Neural cell (in vitro differentiated cells): ENCODE results near the gene DOP1A. TPM values are rescaled to one million over a fixed set of nuclear protein-coding genes. Genes with fewer than 3 reads are reported as not detected.

Source experiments
- H2AFZ ChIP-seq: fragments of 200-600, 300-800 bp; sonication (generic), shearing (Covaris generic); 2 replicates; pipeline ENCODE4 v1.6.0; 2014; ENCODE audit warnings: low read depth, mild to moderate bottlenecking, antibody characterized with exemption, low read length, moderate library complexity
- H3F3A ChIP-seq: fragments of 200-600 bp; shearing (Covaris generic); 2 replicates; pipeline ENCODE4 v1.6.1; 2016; ENCODE audit warnings: mild to moderate bottlenecking, moderate library complexity, mixed read lengths, antibody characterized with exemption, low read length; ENCODE audit not compliant: insufficient read depth, poor library complexity, severe bottlenecking
- H3K27ac ChIP-seq: fragments of 200-600, 300-800 bp; sonication (generic), shearing (Covaris generic); 2 replicates; pipeline ENCODE4 v1.5.1; 2014; ENCODE audit warnings: mild to moderate bottlenecking, low read length, moderate library complexity
- H3K27me3 ChIP-seq: fragments of 300-800, 200-600 bp; sonication (generic), shearing (Covaris generic); 2 replicates; pipeline ENCODE4 v1.6.0; 2014; ENCODE audit warnings: mild to moderate bottlenecking, low read depth, low read length, moderate library complexity; ENCODE audit not compliant: insufficient read depth
- H3K36me3 ChIP-seq: fragments of 300-800, 200-600 bp; sonication (generic), shearing (Covaris generic); 2 replicates; pipeline ENCODE4 v1.5.1; 2014; ENCODE audit warnings: mild to moderate bottlenecking, antibody characterized with exemption, low read length, moderate library complexity; ENCODE audit not compliant: insufficient read depth
- H3K4me2 ChIP-seq: fragments of 300-800, 200-600 bp; sonication (generic), shearing (Covaris generic); 2 replicates; pipeline ENCODE4 v1.6.0; 2014; ENCODE audit warnings: mild to moderate bottlenecking, low read length
- H3K4me3 ChIP-seq: fragments of 300-800, 200-600 bp; sonication (generic), shearing (Covaris generic); 2 replicates; pipeline ENCODE4 v1.5.1; 2014; ENCODE audit warnings: mild to moderate bottlenecking, low read length, moderate library complexity
- H3K79me2 ChIP-seq: fragments of 200-600 bp; shearing (Covaris generic); replicated peaks from 2 replicates; pipeline ENCODE4 v1.6.0; 2014; ENCODE audit warnings: mild to moderate bottlenecking, low read length, moderate library complexity; ENCODE audit not compliant: insufficient read depth
- H3K9ac ChIP-seq: fragments of 300-800, 200-600 bp; sonication (generic), shearing (Covaris generic); 2 replicates; pipeline ENCODE4 v1.6.1; 2016; ENCODE audit warnings: mild to moderate bottlenecking, low read length, mixed read lengths
- H3K9me2 ChIP-seq: fragments of 200-600 bp; shearing (Covaris generic); 2 replicates; pipeline ENCODE4 v1.6.1; 2016; ENCODE audit warnings: mild to moderate bottlenecking, low read length, mixed read lengths; ENCODE audit not compliant: insufficient read depth
- H3K9me3 ChIP-seq: fragments of 200-600, 300-800 bp; sonication (generic), shearing (Covaris generic); 2 replicates; pipeline ENCODE4 v1.6.1; 2016; ENCODE audit warnings: mild to moderate bottlenecking, mixed run types, low read length, moderate library complexity, mixed read lengths
- H4K20me1 ChIP-seq: fragments of 200-600 bp; shearing (Covaris generic); 2 replicates; pipeline ENCODE4 v1.6.1; 2016; ENCODE audit warnings: mild to moderate bottlenecking, mixed run types; ENCODE audit not compliant: insufficient read depth
- CTCF ChIP-seq: fragments of 450-650 bp; IDR thresholded peaks from 2 replicates; pipeline ENCODE4 v1.5.1; 2014; ENCODE audit warnings: antibody characterized with exemption, mild to moderate bottlenecking, moderate library complexity; ENCODE audit not compliant: poor library complexity, severe bottlenecking
- EP300 ChIP-seq: fragments of 450-650 bp; conservative IDR thresholded peaks from 2 replicates; pipeline ENCODE4 v1.6.1; 2014; ENCODE audit warnings: antibody characterized with exemption, mild to moderate bottlenecking, moderate library complexity; ENCODE audit not compliant: poor library complexity, severe bottlenecking
- EZH2 ChIP-seq: fragments of 200-600, 300-800 bp; shearing (Covaris generic), sonication (generic); IDR thresholded peaks from 2 replicates; pipeline ENCODE4 v1.6.1; 2014; ENCODE audit warnings: antibody characterized with exemption, low read length, borderline replicate concordance, mild to moderate bottlenecking; ENCODE audit not compliant: insufficient read depth, poor library complexity, severe bottlenecking
- MXI1 ChIP-seq: fragments of 450-650 bp; conservative IDR thresholded peaks from 2 replicates; pipeline ENCODE4 v1.6.1; 2014; ENCODE audit warnings: antibody characterized with exemption, mild to moderate bottlenecking; ENCODE audit not compliant: poor library complexity, severe bottlenecking
- POLR2AphosphoS5 ChIP-seq: IDR thresholded peaks from 2 replicates; pipeline ENCODE4 v1.6.1; 2012
- RAD21 ChIP-seq: fragments of 450-650 bp; conservative IDR thresholded peaks from 2 replicates; pipeline ENCODE4 v1.6.1; 2014; ENCODE audit warnings: antibody characterized with exemption, mild to moderate bottlenecking, moderate library complexity
- REST ChIP-seq: IDR thresholded peaks from 2 replicates; pipeline ENCODE4 v1.6.1; 2012; ENCODE audit warnings: borderline replicate concordance
- SMC3 ChIP-seq: fragments of 450-650 bp; conservative IDR thresholded peaks from 2 replicates; pipeline ENCODE4 v1.6.1; 2014; ENCODE audit warnings: antibody characterized with exemption, mild to moderate bottlenecking, moderate library complexity; ENCODE audit not compliant: poor library complexity
- TAF1 ChIP-seq: IDR thresholded peaks from 2 replicates; pipeline ENCODE4 v1.6.1; 2012; ENCODE audit warnings: low read depth
- polyA plus RNA-seq: library from polyadenylated mRNA; depleted of rRNA; stranded (reverse); fragments of >200 nt; gene quantifications from 2 replicates; pipeline ENCODE4 v1.2.3, GENCODE V29; 2014

Gene DOP1A
- polyA plus RNA-seq, 1 donor from 2014 or later: 97.6 TPM

DNA sequence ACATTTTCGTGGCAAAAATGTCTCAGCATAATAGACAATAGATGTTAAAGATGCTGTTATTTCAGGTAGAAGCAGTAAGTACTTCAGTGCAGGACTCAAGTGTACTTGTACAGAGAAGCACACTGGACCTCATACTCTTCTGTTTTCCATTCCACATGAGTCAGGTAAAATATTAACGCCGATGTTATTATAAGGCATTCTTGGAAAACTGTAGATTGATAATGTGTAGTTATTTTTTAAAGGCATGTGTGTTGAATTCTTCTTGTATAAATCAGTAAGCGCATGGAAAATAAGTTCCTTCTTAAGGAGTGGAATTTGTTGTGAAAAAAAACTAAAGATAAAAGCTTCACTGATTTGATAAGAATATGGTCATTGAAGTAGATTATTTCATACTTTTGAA, 45.8 kb downstream of the DOP1A start:
- Histone ChIP-seq H3K9me2 (no peaks in the 10 kb centered on the region), H4K20me1 (no peaks in the 10 kb centered on the region), H3K9me3 (no peaks in the 10 kb centered on the region), H3K36me3 (peaks cover 12% of the 10 kb centered on the region), H3K27ac (no peak overlapping the region), H3K4me3 (no peak overlapping the region), H2AFZ (no peak overlapping the region), H3F3A (no peaks in the 10 kb centered on the region), H3K4me2 (no peak overlapping the region), H3K79me2 (no peaks in the 10 kb centered on the region), H3K27me3 (no peaks in the 10 kb centered on the region), H3K9ac (no peak overlapping the region)
- no peak for TF ChIP-seq TAF1
- no peak for TF ChIP-seq EP300
- no peak for TF ChIP-seq SMC3
- no peak for TF ChIP-seq RAD21
- no peak for TF ChIP-seq REST
- TF ChIP-seq POLR2AphosphoS5: no peak
- TF ChIP-seq MXI1: no peak
- no peak for TF ChIP-seq CTCF
- TF ChIP-seq EZH2: no peak

DNA sequence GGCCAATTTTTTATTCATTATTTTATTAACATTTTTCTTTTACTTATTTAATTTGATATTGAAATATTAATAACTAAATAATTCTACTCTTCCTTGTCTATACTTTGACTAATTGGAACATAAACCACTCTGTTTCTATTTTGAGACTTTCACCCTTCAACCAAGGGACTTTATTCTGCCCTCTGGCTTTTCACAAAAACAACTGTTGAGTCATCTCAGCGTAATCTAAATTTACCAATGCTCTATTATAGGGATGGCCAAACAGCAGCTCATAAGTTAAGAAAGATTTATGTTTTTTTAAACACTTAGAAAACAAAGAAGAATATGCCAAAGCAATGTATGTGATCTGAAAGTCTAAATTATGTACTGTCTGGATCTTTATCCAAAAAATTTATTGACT, 46.7 kb downstream of the DOP1A start:
- no peaks in the 10 kb centered on the region for H3F3A ChIP-seq
- H3K9me2 ChIP-seq: no peaks in the 10 kb centered on the region
- H3K36me3 ChIP-seq: peaks cover 12% of the 10 kb centered on the region
- TF ChIP-seq CTCF (no peak), EZH2 (no peak), EP300 (no peak), MXI1 (no peak), RAD21 (no peak), REST (no peak), POLR2AphosphoS5 (no peak), SMC3 (no peak), TAF1 (no peak)
- H4K20me1 ChIP-seq: no peaks in the 10 kb centered on the region
- no peak overlapping the region for H3K4me3 ChIP-seq
- no peak overlapping the region for H3K27ac ChIP-seq
- no peaks in the 10 kb centered on the region for H3K27me3 ChIP-seq
- H2AFZ ChIP-seq: no peak overlapping the region
- no peaks in the 10 kb centered on the region for H3K9me3 ChIP-seq
- no peak overlapping the region for H3K9ac ChIP-seq
- no peak overlapping the region for H3K4me2 ChIP-seq
- H3K79me2 ChIP-seq: no peaks in the 10 kb centered on the region
